ENCODE measurements around the gene SOCS6. TPM values are rescaled to one million over a fixed set of nuclear protein-coding genes. Genes with fewer than 3 reads are reported as not detected.

Gene SOCS6
- total RNA-seq, 2 donors from 2014 or later = 34.2 to 54.8 TPM

GRCh38 chr18:70250781-70251180 is 38.1 kb upstream of the SOCS6 start:
- Histone ChIP-seq H3K36me3 (no peaks in the 10 kb centered on the region), H3K27ac (no peak overlapping the region), H3K9ac (ENCODE audit: low read depth in 2 of 2, low read length in 2 of 2) (no peak overlapping the region), H3K9me3 (no peaks in the 10 kb centered on the region), H3K4me1 (no peaks in the 10 kb centered on the region), H3K27me3 (no peaks in the 10 kb centered on the region), H3K4me3 (no peak overlapping the region)
- intact Hi-C loops (cut with DNase I) = no loop called here
- no peak for TF ChIP-seq CTCF (IDR thresholded peaks at IDR 0.05)
- DNase-seq = no peak

GRCh38 chr18:70256184-70256583 is 32.7 kb upstream of the SOCS6 start:
- DNase-seq = no peak
- H3K27me3 ChIP-seq = no peaks in the 10 kb centered on the region
- TF ChIP-seq CTCF (IDR thresholded peaks at IDR 0.05) = no peak
- no peak overlapping the region for H3K9ac ChIP-seq (ENCODE audit: low read depth in 2 of 2, low read length in 2 of 2)
- no peaks in the 10 kb centered on the region for H3K4me1 ChIP-seq
- H3K4me3 ChIP-seq = no peak overlapping the region
- no peaks in the 10 kb centered on the region for H3K9me3 ChIP-seq
- H3K36me3 ChIP-seq = no peaks in the 10 kb centered on the region
- intact Hi-C loops (cut with DNase I) = no loop called here
- H3K27ac ChIP-seq = no peak overlapping the region

GRCh38 chr18:70256994-70257393 is 31.9 kb upstream of the SOCS6 start:
- H3K4me3 ChIP-seq = no peak overlapping the region
- TF ChIP-seq CTCF (IDR thresholded peaks at IDR 0.05) = no peak
- intact Hi-C loops (cut with DNase I) = no loop called here

GRCh38 chr18:70258243-70258642 is 30.6 kb upstream of the SOCS6 start:
- Histone ChIP-seq H3K4me3 (no peak overlapping the region), H3K27me3 (no peaks in the 10 kb centered on the region), H3K9ac (ENCODE audit: low read depth in 2 of 2, low read length in 2 of 2) (no peak overlapping the region), H3K4me1 (no peaks in the 10 kb centered on the region), H3K36me3 (no peaks in the 10 kb centered on the region), H3K9me3 (no peaks in the 10 kb centered on the region), H3K27ac (no peak overlapping the region)
- no peak for DNase-seq
- no peak for TF ChIP-seq CTCF (IDR thresholded peaks at IDR 0.05)
- intact Hi-C loops (cut with DNase I) = no loop called here

More at GRCh38 chr18:70256994-70257393, 31.9 kb upstream of the SOCS6 start:
- Histone ChIP-seq H3K4me1 (no peaks in the 10 kb centered on the region), H3K9ac (ENCODE audit: low read depth in 2 of 2, low read length in 2 of 2) (no peak overlapping the region), H3K27ac (no peak overlapping the region), H3K36me3 (no peaks in the 10 kb centered on the region), H3K9me3 (no peaks in the 10 kb centered on the region), H3K27me3 (no peaks in the 10 kb centered on the region)
- DNase-seq = no peak

GRCh38 chr18:70260683-70261082 is 28.2 kb upstream of the SOCS6 start:
- Histone ChIP-seq H3K4me1 (no peaks in the 10 kb centered on the region), H3K27me3 (no peaks in the 10 kb centered on the region), H3K9ac (ENCODE audit: low read depth in 2 of 2, low read length in 2 of 2) (no peak overlapping the region), H3K36me3 (no peaks in the 10 kb centered on the region), H3K9me3 (no peaks in the 10 kb centered on the region), H3K4me3 (no peak overlapping the region), H3K27ac (no peak overlapping the region)
- no peak for DNase-seq
- intact Hi-C loops (cut with DNase I) = no loop called here
- no peak for TF ChIP-seq CTCF (IDR thresholded peaks at IDR 0.05)

All from colonic mucosa (tissue), 4 donors.